Measurements from ENCODE around the gene ROBO2. TPM values are rescaled to one million over a fixed set of nuclear protein-coding genes. Genes with fewer than 3 reads are reported as not detected.
"Not testable (repeated sequence)": the region's sequence is repeated elsewhere in the genome, so short reads cannot be mapped to it uniquely, and the experiment has no call there.

Gene ROBO2
- polyA plus RNA-seq, 3 donors = 79.5 to 103 (median 89.3) TPM

- DNase-seq (ENCODE audit: low read depth in 3 of 3, low spot score in 2 of 3) = no peak
Observed at GRCh38 chr3:77381431-77381830, 341.5 kb downstream of the ROBO2 start.

GRCh38 chr3:77392181-77392580 lies 352.3 kb downstream of the ROBO2 start:
- no peak for DNase-seq (ENCODE audit: low read depth in 3 of 3, low spot score in 2 of 3)

- no peak for DNase-seq (ENCODE audit: low read depth in 3 of 3, low spot score in 2 of 3)
Observed at GRCh38 chr3:77394046-77394445, 354.1 kb downstream of the ROBO2 start.

GRCh38 chr3:77404871-77405270 lies 365.0 kb downstream of the ROBO2 start:
- DNase-seq (ENCODE audit: low read depth in 3 of 3, low spot score in 2 of 3) = no peak

- DNase-seq (ENCODE audit: low read depth in 3 of 3, low spot score in 2 of 3) = no peak
Observed at GRCh38 chr3:77407441-77407840, 367.5 kb downstream of the ROBO2 start.

- not testable (repeated sequence) for DNase-seq (ENCODE audit: low read depth in 3 of 3, low spot score in 2 of 3)
Observed at GRCh38 chr3:77410334-77410733, 370.4 kb downstream of the ROBO2 start.

GRCh38 chr3:77411334-77411733 lies 371.4 kb downstream of the ROBO2 start:
- DNase-seq (ENCODE audit: low read depth in 3 of 3, low spot score in 2 of 3) = no peak

- DNase-seq (ENCODE audit: low read depth in 3 of 3, low spot score in 2 of 3) = no peak
Observed at GRCh38 chr3:77412021-77412438, 372.1 kb downstream of the ROBO2 start.

GRCh38 chr3:77412584-77412983 lies 372.7 kb downstream of the ROBO2 start:
- no peak for DNase-seq (ENCODE audit: low read depth in 3 of 3, low spot score in 2 of 3)

GRCh38 chr3:77414881-77415280 lies 375.0 kb downstream of the ROBO2 start:
- no peak for DNase-seq (ENCODE audit: low read depth in 3 of 3, low spot score in 2 of 3)

- DNase-seq (ENCODE audit: low read depth in 3 of 3, low spot score in 2 of 3) = no peak
Observed at GRCh38 chr3:77420336-77420735, 380.4 kb downstream of the ROBO2 start.

- DNase-seq (ENCODE audit: low read depth in 3 of 3, low spot score in 2 of 3) = no peak
Observed at GRCh38 chr3:77421916-77422315, 382.0 kb downstream of the ROBO2 start.

- DNase-seq (ENCODE audit: low read depth in 3 of 3, low spot score in 2 of 3) = no peak
Observed at GRCh38 chr3:77426531-77426930, 386.6 kb downstream of the ROBO2 start.

- DNase-seq (ENCODE audit: low read depth in 3 of 3, low spot score in 2 of 3) = no peak
Observed at GRCh38 chr3:77427528-77427927, 387.6 kb downstream of the ROBO2 start.

- no peak for DNase-seq (ENCODE audit: low read depth in 3 of 3, low spot score in 2 of 3)
Observed at GRCh38 chr3:77436908-77437307, 397.0 kb downstream of the ROBO2 start.

GRCh38 chr3:77446084-77446483 lies 406.2 kb downstream of the ROBO2 start:
- DNase-seq (ENCODE audit: low read depth in 3 of 3, low spot score in 2 of 3) = no peak

- no peak for DNase-seq (ENCODE audit: low read depth in 3 of 3, low spot score in 2 of 3)
Observed at GRCh38 chr3:77446761-77447160, 406.9 kb downstream of the ROBO2 start.

- no peak for DNase-seq (ENCODE audit: low read depth in 3 of 3, low spot score in 2 of 3)
Observed at GRCh38 chr3:77449459-77450350, 409.8 kb downstream of the ROBO2 start.

GRCh38 chr3:77456431-77456830 lies 416.5 kb downstream of the ROBO2 start:
- no peak for DNase-seq (ENCODE audit: low read depth in 3 of 3, low spot score in 2 of 3)

- no peak for DNase-seq (ENCODE audit: low read depth in 3 of 3, low spot score in 2 of 3)
Observed at GRCh38 chr3:77456906-77457305, 417.0 kb downstream of the ROBO2 start.

GRCh38 chr3:77459926-77460325 lies 420.0 kb downstream of the ROBO2 start:
- DNase-seq (ENCODE audit: low read depth in 3 of 3, low spot score in 2 of 3) = no peak

GRCh38 chr3:77460326-77460725 lies 420.4 kb downstream of the ROBO2 start:
- no peak for DNase-seq (ENCODE audit: low read depth in 3 of 3, low spot score in 2 of 3)

GRCh38 chr3:77462951-77463350 lies 423.1 kb downstream of the ROBO2 start:
- DNase-seq (ENCODE audit: low read depth in 3 of 3, low spot score in 2 of 3) = no peak
